ENCODE results near the gene ADAM22.

The ADAM22 gene

DNA sequence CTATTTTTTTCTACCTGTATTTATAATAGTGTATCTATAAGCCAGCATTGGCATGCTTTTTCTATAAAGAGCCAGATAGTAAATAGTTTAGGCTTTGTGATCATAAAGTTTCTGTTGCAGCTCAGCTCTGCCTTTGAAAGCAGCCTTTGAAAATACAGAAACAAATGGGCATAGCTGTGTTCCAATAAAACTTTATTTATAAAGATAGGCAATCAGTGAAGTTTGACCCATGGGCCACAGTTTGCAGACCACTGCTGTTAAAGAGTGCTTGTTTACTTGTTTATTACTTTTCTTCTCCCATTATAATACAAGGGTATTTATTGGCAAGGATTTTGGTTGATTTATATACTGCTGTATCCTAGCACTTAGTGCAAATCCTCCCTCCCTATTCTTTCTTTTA lies 213.3 kb downstream of the ADAM22 start:
- Histone ChIP-seq H3K4me2 (ENCODE audit: low read length) (no peak overlapping the region), H3K4me1 (ENCODE audit: control insufficient read depth, low read length) (no peaks in the 10 kb centered on the region), H3F3A (ENCODE audit: control insufficient read depth, insufficient read depth) (no peaks in the 10 kb centered on the region), H3K79me2 (ENCODE audit: control insufficient read depth, low read length) (no peaks in the 10 kb centered on the region), H4K20me1 (ENCODE audit: control insufficient read depth, insufficient read depth, low read depth, low read length) (no peaks in the 10 kb centered on the region), H3K36me3 (ENCODE audit: control insufficient read depth, low read length) (no peaks in the 10 kb centered on the region), H3K9me2 (replicated peaks; ENCODE audit: control insufficient read depth, low read length) (no peaks in the 10 kb centered on the region), H3K9me3 (ENCODE audit: control insufficient read depth, insufficient read depth, low read length) (no peaks in the 10 kb centered on the region), H3K4me3 (ENCODE audit: low read length) (no peak overlapping the region), H3K27me3 (ENCODE audit: control insufficient read depth, low read length) (no peaks in the 10 kb centered on the region), H3K27ac (ENCODE audit: low read depth, low read length) (no peak overlapping the region)
- no peak for TF ChIP-seq EZH2phosphoT487 (IDR thresholded peaks at IDR 0.05; ENCODE audit: borderline replicate concordance, low read length)
- TF ChIP-seq, protein P1, sequence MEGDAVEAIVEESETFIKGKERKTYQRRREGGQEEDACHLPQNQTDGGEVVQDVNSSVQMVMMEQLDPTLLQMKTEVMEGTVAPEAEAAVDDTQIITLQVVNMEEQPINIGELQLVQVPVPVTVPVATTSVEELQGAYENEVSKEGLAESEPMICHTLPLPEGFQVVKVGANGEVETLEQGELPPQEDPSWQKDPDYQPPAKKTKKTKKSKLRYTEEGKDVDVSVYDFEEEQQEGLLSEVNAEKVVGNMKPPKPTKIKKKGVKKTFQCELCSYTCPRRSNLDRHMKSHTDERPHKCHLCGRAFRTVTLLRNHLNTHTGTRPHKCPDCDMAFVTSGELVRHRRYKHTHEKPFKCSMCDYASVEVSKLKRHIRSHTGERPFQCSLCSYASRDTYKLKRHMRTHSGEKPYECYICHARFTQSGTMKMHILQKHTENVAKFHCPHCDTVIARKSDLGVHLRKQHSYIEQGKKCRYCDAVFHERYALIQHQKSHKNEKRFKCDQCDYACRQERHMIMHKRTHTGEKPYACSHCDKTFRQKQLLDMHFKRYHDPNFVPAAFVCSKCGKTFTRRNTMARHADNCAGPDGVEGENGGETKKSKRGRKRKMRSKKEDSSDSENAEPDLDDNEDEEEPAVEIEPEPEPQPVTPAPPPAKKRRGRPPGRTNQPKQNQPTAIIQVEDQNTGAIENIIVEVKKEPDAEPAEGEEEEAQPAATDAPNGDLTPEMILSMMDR (IDR thresholded peaks at IDR 0.05; ENCODE audit: low read depth, low read length, poor library complexity, severe bottlenecking): no peak

DNA sequence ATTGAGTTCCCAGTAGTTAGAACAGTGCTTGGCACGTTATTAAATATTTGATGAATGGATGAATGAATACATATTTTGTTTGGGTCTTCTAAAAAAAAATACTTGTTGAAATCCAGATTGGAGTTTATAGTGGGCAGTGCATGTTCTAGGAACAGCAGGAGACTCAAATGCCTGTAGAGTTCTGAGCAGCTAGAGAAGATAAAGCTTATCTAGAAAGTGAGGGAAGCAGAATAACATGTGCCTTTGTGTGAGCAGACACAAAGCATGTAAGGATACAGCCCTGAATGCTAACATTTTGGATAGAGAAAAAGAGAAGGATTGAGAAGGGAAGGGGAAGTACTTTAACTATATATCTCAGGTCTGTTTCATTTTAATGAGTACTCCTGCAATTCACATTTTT lies 213.9 kb downstream of the ADAM22 start:
- H3K4me2 ChIP-seq (ENCODE audit: low read length): no peak overlapping the region

DNA sequence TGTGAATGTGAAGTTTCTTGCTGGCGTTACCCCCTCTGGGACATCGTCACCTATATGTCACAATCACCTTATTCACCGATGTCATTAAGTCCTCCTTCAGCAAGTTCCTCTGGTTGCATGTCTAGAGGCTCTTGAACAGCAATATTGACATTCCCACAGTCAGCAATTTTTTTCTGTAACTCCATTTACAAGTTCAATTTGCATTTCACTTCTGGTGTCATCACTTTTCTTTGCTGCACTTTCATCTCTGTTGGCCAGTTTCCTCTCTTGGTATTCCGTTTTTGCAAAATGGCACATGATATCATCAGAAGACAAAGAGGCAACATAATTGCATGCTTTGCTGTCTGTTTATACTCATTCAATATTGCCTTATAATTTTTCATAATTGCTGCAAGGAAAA lies 216.0 kb downstream of the ADAM22 start:
- no peaks in the 10 kb centered on the region for H3K27me3 ChIP-seq (ENCODE audit: control insufficient read depth, low read length)
- H3K36me3 ChIP-seq (ENCODE audit: control insufficient read depth, low read length): no peaks in the 10 kb centered on the region
- no peak overlapping the region for H3K4me2 ChIP-seq (ENCODE audit: low read length)
- no peaks in the 10 kb centered on the region for H3F3A ChIP-seq (ENCODE audit: control insufficient read depth, insufficient read depth)
- H4K20me1 ChIP-seq (ENCODE audit: control insufficient read depth, insufficient read depth, low read depth, low read length): no peaks in the 10 kb centered on the region
- TF ChIP-seq, protein P1 (IDR thresholded peaks at IDR 0.05; ENCODE audit: low read depth, low read length, poor library complexity, severe bottlenecking): no peak
- no peak for TF ChIP-seq EZH2phosphoT487 (IDR thresholded peaks at IDR 0.05; ENCODE audit: borderline replicate concordance, low read length)
- H3K9me3 ChIP-seq (ENCODE audit: control insufficient read depth, insufficient read depth, low read length): no peaks in the 10 kb centered on the region
- H3K79me2 ChIP-seq (ENCODE audit: control insufficient read depth, low read length): no peaks in the 10 kb centered on the region
- no peak overlapping the region for H3K4me3 ChIP-seq (ENCODE audit: low read length)
- no peaks in the 10 kb centered on the region for H3K4me1 ChIP-seq (ENCODE audit: control insufficient read depth, low read length)
- no peaks in the 10 kb centered on the region for H3K9me2 ChIP-seq (replicated peaks; ENCODE audit: control insufficient read depth, low read length)
- no peak overlapping the region for H3K27ac ChIP-seq (ENCODE audit: low read depth, low read length)

More for the DNA sequence above, 213.9 kb downstream of the ADAM22 start:
- no peak overlapping the region for H3K4me3 ChIP-seq (ENCODE audit: low read length)
- H3K27ac ChIP-seq (ENCODE audit: low read depth, low read length): no peak overlapping the region
- no peaks in the 10 kb centered on the region for H3K27me3 ChIP-seq (ENCODE audit: control insufficient read depth, low read length)
- no peaks in the 10 kb centered on the region for H3K4me1 ChIP-seq (ENCODE audit: control insufficient read depth, low read length)
- H3K9me2 ChIP-seq (replicated peaks; ENCODE audit: control insufficient read depth, low read length): no peaks in the 10 kb centered on the region
- TF ChIP-seq, protein P1 (IDR thresholded peaks at IDR 0.05; ENCODE audit: low read depth, low read length, poor library complexity, severe bottlenecking): no peak
- TF ChIP-seq EZH2phosphoT487 (IDR thresholded peaks at IDR 0.05; ENCODE audit: borderline replicate concordance, low read length): no peak
- H3K79me2 ChIP-seq (ENCODE audit: control insufficient read depth, low read length): no peaks in the 10 kb centered on the region
- no peaks in the 10 kb centered on the region for H3K9me3 ChIP-seq (ENCODE audit: control insufficient read depth, insufficient read depth, low read length)
- H3F3A ChIP-seq (ENCODE audit: control insufficient read depth, insufficient read depth): no peaks in the 10 kb centered on the region
- no peaks in the 10 kb centered on the region for H3K36me3 ChIP-seq (ENCODE audit: control insufficient read depth, low read length)
- H4K20me1 ChIP-seq (ENCODE audit: control insufficient read depth, insufficient read depth, low read depth, low read length): no peaks in the 10 kb centered on the region

All from DOHH2 (cell line).